NCI-H2196 treated with DMSO at 0.1 percent for 48 hours (cell line): Measurements from ENCODE around the gene RBM46.

Experiments used
- DNase-seq: peaks from one replicate; lab custom pipeline; 2025; ENCODE audit not compliant: unreplicated experiment; lab: John Stamatoyannopoulos, UW

RBM46 gene

DNA sequence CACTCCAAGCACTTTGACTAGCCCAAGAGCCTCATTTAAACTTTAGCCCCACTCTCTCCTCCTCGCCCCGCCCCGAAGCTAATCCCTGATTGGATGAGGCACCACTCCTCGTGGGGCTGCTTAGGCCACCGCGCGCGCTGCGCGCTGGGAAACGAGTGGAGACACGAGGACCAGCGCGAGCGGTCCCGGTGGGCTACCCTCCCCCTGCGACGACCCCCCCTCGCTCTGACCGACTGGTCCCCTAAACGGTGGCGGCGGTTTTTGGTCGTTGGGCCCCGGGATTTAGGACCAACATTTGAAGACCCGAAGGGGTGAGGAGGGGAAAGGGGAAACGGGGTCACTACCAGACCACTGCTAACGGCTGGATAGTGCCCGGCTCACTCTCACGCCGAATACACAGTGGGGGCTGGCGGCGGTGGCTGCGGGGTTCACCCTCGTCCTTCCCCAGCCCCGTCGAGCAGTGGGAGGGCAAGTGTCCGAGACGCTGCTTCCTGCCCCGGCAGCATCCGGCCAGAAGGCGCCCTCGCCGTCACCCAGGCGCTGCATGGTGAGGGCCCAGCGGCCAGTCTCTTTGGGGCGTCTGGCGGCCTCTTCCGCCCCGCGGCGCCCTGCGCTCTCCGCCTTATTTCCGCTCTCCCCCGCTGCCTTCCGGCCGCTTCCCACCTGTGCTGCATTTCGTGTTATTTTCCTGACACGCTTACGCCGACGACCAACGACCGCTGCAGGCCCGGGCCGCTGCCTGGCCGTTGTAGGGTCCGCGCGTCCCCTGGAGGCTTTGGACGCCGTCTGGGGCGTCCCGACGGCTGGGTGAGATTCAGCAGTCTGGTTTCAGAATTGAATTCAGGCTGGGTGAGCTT is at the start of gene RBM46:
Gene RBM46, plus strand, starts transcription at position 147 of the 857 bp plus-strand sequence. CDS start 15,481 bp downstream, outside the sequence.
- no peak for DNase-seq

- no peak for DNase-seq
These were observed 49.3 kb upstream of the RBM46 start for GRCh38 chr4:154731756-154732155.

- DNase-seq, result no peak
These were observed 48.4 kb upstream of the RBM46 start for GRCh38 chr4:154732669-154733068.

DNA sequence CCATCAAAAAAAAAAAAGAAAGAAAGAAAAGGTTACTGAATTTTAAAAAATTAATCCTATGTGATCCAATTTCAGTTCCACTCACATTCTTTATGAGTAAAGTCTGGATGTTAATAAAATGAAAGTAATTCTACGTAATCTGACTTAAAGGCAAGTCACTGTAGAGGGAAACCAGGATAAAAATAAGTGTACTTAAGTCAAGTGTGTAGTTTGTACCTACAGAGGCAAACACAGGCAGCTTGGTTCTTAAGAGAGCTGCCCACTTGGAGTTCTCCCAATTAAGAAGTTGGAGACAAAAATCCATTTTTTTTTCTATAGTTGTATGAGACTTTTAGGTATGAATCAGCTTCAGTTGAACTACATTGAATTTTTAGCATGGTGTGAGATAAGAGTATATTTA is 44.3 kb upstream of the RBM46 start:
- no peak for DNase-seq

DNA sequence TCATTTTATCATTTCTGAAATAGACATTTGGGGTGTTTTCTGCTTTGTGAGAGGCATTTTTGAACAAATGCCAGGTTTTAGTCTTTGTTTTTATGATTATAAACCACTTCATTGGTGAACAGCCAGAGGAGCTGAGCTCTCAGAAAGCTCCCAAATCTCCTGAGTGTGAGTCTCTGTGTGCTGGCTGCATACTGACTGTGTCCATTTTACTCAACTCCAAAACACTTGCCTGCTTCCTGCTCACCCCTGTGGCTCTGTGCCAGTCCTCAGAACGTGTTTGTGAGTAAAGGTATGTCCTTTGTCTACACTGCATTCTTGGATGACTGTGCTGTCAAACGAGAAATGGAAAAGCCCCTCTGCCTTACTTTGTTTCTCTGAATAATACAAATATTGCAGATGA is 42.6 kb upstream of the RBM46 start:
- DNase-seq, result no peak

DNA sequence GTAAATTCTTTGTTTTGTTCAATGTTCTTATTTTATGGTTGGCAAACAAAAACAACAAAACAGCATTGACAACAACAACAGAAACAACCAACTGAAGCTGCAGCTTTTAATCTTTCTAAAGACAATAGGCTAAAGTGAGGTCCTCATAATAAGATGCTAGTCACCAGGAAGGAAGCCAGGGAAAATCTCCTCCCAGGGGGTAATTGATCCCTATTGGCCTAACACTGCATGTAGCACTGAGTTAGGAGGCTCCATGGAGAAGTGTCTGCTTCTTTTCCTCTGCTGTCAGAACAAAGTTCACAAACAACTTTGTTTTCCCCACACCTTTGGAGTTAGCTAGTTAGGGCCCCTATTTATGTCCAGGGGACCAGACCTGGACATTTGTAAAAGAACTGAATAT is 42.0 kb upstream of the RBM46 start:
- DNase-seq, result no peak

DNA sequence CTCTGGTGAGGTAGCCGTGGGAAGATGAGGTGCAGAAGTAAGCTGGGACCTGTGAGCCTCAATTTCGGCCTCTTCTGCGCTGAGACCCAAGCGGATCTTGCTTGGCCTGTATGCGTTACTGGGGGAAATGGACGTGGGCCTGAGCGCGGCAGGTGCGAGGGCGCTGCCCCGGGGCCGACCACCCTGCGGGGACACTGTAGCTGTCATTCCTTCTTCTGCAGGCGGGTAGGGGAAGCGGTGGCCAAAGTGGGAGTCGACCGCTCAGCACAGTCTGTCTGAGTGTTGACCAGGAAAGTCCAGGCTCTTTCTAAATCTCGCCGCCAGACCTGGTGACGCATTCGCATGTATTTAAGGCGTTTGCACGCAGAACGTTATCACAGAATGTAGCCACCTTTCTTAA is 40.6 kb upstream of the RBM46 start:
- DNase-seq, result no peak

GRCh38 chr4:154741131-154741665 is 39.9 kb upstream of the RBM46 start:
- DNase-seq, result no peak

GRCh38 chr4:154741922-154742850 is 38.9 kb upstream of the RBM46 start:
- no peak for DNase-seq

DNA sequence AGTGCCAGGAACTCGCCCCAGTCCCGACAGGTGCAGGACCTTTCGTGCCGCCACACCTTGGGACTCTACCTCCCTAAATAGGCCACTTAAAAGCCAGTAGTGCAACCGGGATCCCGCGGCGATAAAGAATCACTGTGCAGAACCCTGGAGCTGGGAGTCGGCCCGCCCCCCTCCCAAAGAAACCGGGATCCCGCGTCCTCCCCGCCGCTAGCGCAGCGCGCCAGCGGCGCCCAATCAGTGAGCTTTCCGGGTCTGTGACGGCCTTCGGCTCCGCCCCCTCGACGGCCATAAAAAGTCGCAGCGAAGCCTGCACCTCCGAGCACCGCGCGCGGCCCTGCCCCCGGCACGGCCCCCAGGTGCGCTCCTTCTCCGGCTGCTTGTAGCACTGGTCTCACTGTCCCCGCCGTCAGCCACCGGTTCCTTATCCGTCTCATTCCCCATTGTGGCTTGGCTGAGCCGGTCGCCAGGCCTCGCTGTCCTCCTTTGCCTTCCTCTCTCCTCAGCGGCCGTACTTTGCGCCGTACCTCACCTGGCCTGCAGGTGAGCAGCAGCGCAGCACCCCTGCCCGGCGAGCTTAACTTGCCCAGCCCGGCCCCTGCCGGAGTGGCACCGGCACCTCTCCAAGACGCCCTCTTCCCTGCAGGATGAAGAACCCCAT is 37.3 kb upstream of the RBM46 start, which contains the start of gene LRAT:
Gene LRAT, plus strand, starts transcription at position 318 of the 658 bp plus-strand sequence. Its CDS starts 327 bp downstream, at position 645.
- peak; percentile 7 for DNase-seq

DNA sequence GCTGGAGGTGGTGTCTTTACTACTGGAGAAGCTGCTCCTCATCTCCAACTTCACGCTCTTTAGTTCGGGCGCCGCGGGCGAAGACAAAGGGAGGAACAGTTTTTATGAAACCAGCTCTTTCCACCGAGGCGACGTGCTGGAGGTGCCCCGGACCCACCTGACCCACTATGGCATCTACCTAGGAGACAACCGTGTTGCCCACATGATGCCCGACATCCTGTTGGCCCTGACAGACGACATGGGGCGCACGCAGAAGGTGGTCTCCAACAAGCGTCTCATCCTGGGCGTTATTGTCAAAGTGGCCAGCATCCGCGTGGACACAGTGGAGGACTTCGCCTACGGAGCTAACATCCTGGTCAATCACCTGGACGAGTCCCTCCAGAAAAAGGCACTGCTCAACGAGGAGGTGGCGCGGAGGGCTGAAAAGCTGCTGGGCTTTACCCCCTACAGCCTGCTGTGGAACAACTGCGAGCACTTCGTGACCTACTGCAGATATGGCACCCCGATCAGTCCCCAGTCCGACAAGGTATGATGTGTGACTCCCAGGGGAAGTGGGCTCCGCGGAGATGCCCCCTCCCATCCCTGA is 36.6 kb upstream of the RBM46 start:
- no peak for DNase-seq

GRCh38 chr4:154757713-154758112 is 23.4 kb upstream of the RBM46 start:
- no peak for DNase-seq

GRCh38 chr4:154760895-154761294 is 20.2 kb upstream of the RBM46 start:
- DNase-seq, result no peak

- DNase-seq, result no peak
These were observed 2.8 kb upstream of the RBM46 start for GRCh38 chr4:154778264-154778663.

DNA sequence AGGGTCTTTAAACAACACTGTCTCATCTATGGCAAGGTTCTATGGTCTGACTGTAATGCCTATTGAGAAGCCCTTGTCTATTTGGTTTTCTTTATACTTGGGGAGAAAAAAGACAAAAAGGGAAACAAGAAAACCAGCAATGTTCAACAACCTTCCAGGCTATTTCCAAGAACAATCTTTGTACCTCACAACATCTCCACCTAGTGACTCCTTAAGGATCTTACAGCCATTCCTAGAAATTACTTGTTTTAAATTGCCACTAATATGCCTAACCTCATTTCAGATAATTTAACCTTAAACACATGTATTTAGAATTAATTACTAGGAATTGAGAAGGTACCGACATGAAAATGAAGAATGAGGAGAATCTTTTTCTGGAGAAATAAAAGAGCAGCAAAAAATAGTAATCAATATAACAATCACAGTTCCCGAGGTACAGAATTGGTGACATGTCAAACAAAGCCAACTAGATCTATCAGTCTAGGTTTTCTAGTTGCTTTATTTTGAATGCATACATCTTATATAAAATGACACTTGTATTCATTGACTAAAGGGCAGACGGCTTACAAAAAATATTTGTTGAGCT is 1.6 kb upstream of the RBM46 start:
- DNase-seq, result no peak

DNA sequence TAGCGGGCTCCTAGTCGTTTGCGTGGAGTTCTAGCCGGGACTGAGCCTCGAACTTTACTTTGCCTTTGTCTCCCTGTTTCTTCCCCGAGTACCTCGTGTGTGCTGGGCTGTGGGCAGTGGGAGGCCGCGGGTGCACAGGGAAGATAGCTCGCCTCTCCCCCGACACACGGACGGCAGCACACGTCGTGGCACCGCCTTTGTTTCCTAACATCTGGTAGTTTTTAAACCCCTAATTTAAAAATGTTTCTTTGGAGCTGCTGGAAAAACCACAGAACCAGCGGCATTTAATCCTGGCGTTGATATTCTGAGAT is 866 bp downstream of the RBM46 start:
- DNase-seq, result no peak

DNA sequence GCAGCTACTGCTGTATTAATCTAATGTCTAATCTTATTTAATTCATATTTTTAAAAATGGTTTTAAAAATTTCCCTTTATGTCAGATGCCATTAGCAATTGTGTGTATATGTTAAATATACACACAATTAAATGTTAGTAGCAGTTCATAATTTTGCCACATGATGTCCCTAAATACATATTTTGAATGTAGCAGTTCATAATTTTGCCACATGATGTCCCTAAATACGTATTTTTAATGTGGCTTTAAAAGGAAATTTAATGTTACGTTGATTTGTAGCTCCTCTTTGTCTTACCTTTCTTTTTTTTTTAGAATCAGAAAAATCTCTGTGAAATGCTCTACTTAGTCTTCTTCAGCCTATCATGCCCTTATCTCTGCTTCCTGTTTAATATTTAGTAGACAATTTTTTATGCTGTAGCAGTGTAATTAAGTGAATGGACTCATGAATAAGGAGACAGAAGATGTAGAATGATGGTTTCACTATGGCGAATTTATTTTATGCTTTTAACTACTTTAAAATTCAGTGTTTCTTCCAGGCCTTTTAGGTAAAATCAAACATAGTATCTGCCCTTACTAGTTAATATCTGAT is 26.1 kb downstream of the RBM46 start:
- no peak for DNase-seq

GRCh38 chr4:154818230-154818629 is 37.2 kb downstream of the RBM46 start:
- DNase-seq, result no peak

DNA sequence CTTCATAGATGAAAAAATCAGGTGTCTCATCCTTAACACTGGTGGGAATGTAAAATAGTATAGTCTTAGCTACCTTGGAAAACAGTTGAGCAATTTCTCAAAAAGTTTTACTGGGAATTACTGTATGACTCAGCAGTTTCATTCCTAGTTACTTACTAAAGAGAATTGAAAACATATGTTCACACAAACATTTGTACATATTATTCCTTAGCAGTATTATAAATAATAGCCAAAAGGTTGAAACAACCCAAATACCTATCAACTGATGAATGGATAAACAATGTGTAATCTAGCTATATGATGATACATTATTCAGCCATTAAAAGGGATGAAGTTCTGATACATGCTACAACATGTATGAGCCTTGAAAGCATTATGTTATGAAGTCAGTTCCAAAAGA is 41.7 kb downstream of the RBM46 start:
- no peak for DNase-seq

DNA sequence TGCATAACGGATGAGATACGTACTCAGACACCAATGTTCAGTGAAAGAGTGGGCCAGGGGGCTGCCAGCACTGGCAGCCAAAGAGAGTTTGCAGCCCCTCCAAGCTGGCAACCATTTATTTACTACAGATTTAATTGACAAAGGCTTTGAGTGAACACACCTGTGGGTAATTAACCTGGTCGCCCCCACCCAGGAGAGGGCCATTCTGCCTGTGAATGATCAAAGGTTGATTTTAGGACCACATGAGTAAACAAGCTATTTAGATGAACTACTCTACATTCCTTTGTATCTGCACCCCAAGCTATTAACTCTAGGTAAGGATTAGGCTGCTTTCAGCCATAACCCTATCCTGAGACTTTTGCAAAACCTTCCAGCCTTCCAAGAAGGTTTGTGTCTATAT is 55.0 kb downstream of the RBM46 start:
- no peak for DNase-seq
